Uterus (tissue), 4 donors: ENCODE measurements around the gene CKM. TPM values are rescaled to one million over a fixed set of nuclear protein-coding genes. Genes with fewer than 3 reads are reported as not detected.

ENCODE experiments used
- DNase-seq, 2 donors: peaks; one replicate each; pipeline ENCODE4 v3.0.0-alpha.2; 2019 to 2020
- H3K27ac ChIP-seq, 2 donors: fragments of 200-600 bp; sonication (generic); 1 replicate in 1 of 2; 2 replicates in 1 of 2; pipeline ENCODE4 v1.5.1; 2016 to 2018
- H3K27me3 ChIP-seq, 2 donors: fragments of 200-600 bp; sonication (generic); one replicate each; pipeline ENCODE4 v1.5.1; 2018 to 2019; ENCODE audit warnings: control low read depth in 1 of 2
- H3K36me3 ChIP-seq, 2 donors: fragments of 200-600 bp; sonication (generic); one replicate each; pipeline ENCODE4 v1.5.1; 2019; ENCODE audit warnings: control low read depth in 1 of 2
- H3K4me1 ChIP-seq, 2 donors: fragments of 200-600 bp; sonication (generic); one replicate each; pipeline ENCODE4 v1.5.1; 2018 to 2019; ENCODE audit warnings: control low read depth in 1 of 2
- H3K4me3 ChIP-seq, 2 donors: fragments of 200-600 bp; sonication (generic); 1 replicate in 1 of 2; 2 replicates in 1 of 2; pipeline ENCODE4 v1.5.1; 2018 to 2019; ENCODE audit warnings: mild to moderate bottlenecking in 1 of 2
- H3K9me3 ChIP-seq, 2 donors: fragments of 200-600 bp; sonication (generic); one replicate each; pipeline ENCODE4 v1.5.1; 2019; ENCODE audit warnings: control low read depth in 1 of 2
- CTCF ChIP-seq, 4 experiments: fragments of 200-600 bp in 2 of 4; fragments of 450-650 bp in 2 of 4; sonication (generic) in 2 of 4; IDR thresholded peaks; one replicate each; pipeline ENCODE4 v1.5.1; 2016 to 2019; ENCODE audit warnings: antibody characterized with exemption in 4 of 4, mild to moderate bottlenecking in 2 of 4, moderate library complexity in 1 of 4
- POLR2A ChIP-seq, 2 donors: fragments of 450-650 bp; IDR thresholded peaks; one replicate each; pipeline ENCODE4 v1.6.1; 2016; ENCODE audit warnings: antibody characterized with exemption in 2 of 2, mild to moderate bottlenecking in 1 of 2, moderate library complexity in 1 of 2
- intact Hi-C: fragments of 100-400 bp; cut with DNase I; formaldehyde crosslinking; loops from one replicate; pipeline ENCODE4 v1.15.1; 2023; ENCODE audit warnings: low total_unique reads
- total RNA-seq, 4 donors: library from RNA; depleted of rRNA in 3 of 4; stranded (reverse); fragments of >200 nt in 3 of 4; gene quantifications; one replicate each; pipeline versions ENCODE4 v1.1.0 to v1.2.4, GENCODE V29; 2014 to 2023
- donor health status: DM: yes; HTN: yes; CAD: no.

Gene CKM
- total RNA-seq, 4 donors from 2014 or later, result 1.1 to 2.5 TPM; not detected in 2

- intact Hi-C loops, result no loop called here
- no peaks in the 10 kb centered on the region for H3K9me3 ChIP-seq
- TF ChIP-seq CTCF (IDR thresholded peaks at IDR 0.05), result no peak
- no peak for TF ChIP-seq POLR2A (IDR thresholded peaks at IDR 0.05)
- H3K4me1 ChIP-seq, result no peaks in the 10 kb centered on the region
- H3K4me3 ChIP-seq, result no peak overlapping the region
- H3K36me3 ChIP-seq, result no peaks in the 10 kb centered on the region
- no peak for DNase-seq
- no peak overlapping the region for H3K27ac ChIP-seq
- H3K27me3 ChIP-seq, result no peaks in the 10 kb centered on the region
Observed at GRCh38 chr19:45304141-45304926, 18.3 kb downstream of the CKM start.

GRCh38 chr19:45303269-45304060 lies 19.2 kb downstream of the CKM start:
- Histone ChIP-seq H3K27me3 (no peaks in the 10 kb centered on the region), H3K9me3 (no peaks in the 10 kb centered on the region), H3K4me3 (no peak overlapping the region), H3K4me1 (no peaks in the 10 kb centered on the region), H3K36me3 (no peaks in the 10 kb centered on the region), H3K27ac (no peak overlapping the region)
- TF ChIP-seq POLR2A (IDR thresholded peaks at IDR 0.05) (no peak), CTCF (IDR thresholded peaks at IDR 0.05) (no peak)
- intact Hi-C loops, result no loop called here
- DNase-seq, result no peak

- H3K4me1 ChIP-seq, result no peaks in the 10 kb centered on the region
- no peaks in the 10 kb centered on the region for H3K9me3 ChIP-seq
- TF ChIP-seq POLR2A (IDR thresholded peaks at IDR 0.05) (no peak), CTCF (IDR thresholded peaks at IDR 0.05) (no peak)
- no peak overlapping the region for H3K4me3 ChIP-seq
- H3K27ac ChIP-seq, result no peak overlapping the region
- H3K27me3 ChIP-seq, result no peaks in the 10 kb centered on the region
- no peaks in the 10 kb centered on the region for H3K36me3 ChIP-seq
- intact Hi-C loops, result no loop called here
- DNase-seq, result no peak
Observed at GRCh38 chr19:45302416-45302815, 20.3 kb downstream of the CKM start.

GRCh38 chr19:45299719-45300118 lies 23.0 kb downstream of the CKM start:
- Histone ChIP-seq H3K27ac (no peak overlapping the region), H3K9me3 (no peaks in the 10 kb centered on the region), H3K27me3 (no peaks in the 10 kb centered on the region), H3K36me3 (no peaks in the 10 kb centered on the region), H3K4me1 (no peaks in the 10 kb centered on the region), H3K4me3 (no peak overlapping the region)
- intact Hi-C loops, result no loop called here
- DNase-seq, result no peak
- no peak for TF ChIP-seq CTCF (IDR thresholded peaks at IDR 0.05)
- TF ChIP-seq POLR2A (IDR thresholded peaks at IDR 0.05), result no peak

GRCh38 chr19:45298264-45298663 lies 24.4 kb downstream of the CKM start:
- no peaks in the 10 kb centered on the region for H3K9me3 ChIP-seq
- H3K36me3 ChIP-seq, result no peaks in the 10 kb centered on the region
- no peak for TF ChIP-seq CTCF (IDR thresholded peaks at IDR 0.05)
- no peak for TF ChIP-seq POLR2A (IDR thresholded peaks at IDR 0.05)
- H3K4me1 ChIP-seq, result no peaks in the 10 kb centered on the region
- no peak overlapping the region for H3K4me3 ChIP-seq
- DNase-seq, result no peak
- H3K27ac ChIP-seq, result no peak overlapping the region
- no peaks in the 10 kb centered on the region for H3K27me3 ChIP-seq
- intact Hi-C loops, result no loop called here
